HL-60 (cell line): ENCODE data around the gene FBXW5.

Experiments used
- POLR2AphosphoS5 ChIP-seq: IDR thresholded peaks from 2 replicates; pipeline ENCODE4 v1.6.1; 2012; ENCODE audit warnings: low read depth
- SPI1 ChIP-seq: IDR thresholded peaks from 2 replicates; pipeline ENCODE4 v1.6.1; 2012; ENCODE audit warnings: low read depth, mild to moderate bottlenecking, borderline replicate concordance
- TF ChIP-seq, protein P1 (sequence below): IDR thresholded peaks from one replicate; pipeline ENCODE4 v1.5.1; 2011; ENCODE audit warnings: low read length, control low read depth, inconsistent platforms; ENCODE audit not compliant: insufficient read depth
- TF ChIP-seq, protein P2 (sequence below): IDR thresholded peaks from 2 replicates; pipeline ENCODE4 v1.6.1; 2012; ENCODE audit warnings: low read depth; ENCODE audit not compliant: insufficient replicate concordance

DNA sequence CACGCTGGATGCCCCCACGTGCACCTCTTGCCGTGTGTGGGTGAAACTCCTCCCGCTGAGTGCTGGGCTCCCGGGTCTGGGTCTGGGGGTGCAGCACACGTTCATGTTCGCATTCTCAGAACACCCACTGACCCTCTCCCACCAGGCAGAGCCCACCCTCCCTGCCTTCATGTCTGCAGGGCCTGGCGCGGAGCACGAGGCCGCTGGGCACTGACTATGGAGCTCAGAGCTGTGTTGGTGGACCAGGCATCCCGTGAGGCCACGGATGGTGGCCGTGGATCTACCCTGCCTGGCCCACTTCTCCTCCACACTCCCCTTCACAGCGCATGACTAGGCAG is 16.4 kb upstream of the FBXW5 start:
- TF ChIP-seq POLR2AphosphoS5 (no peak), SPI1 (no peak)
- TF ChIP-seq, protein P1, sequence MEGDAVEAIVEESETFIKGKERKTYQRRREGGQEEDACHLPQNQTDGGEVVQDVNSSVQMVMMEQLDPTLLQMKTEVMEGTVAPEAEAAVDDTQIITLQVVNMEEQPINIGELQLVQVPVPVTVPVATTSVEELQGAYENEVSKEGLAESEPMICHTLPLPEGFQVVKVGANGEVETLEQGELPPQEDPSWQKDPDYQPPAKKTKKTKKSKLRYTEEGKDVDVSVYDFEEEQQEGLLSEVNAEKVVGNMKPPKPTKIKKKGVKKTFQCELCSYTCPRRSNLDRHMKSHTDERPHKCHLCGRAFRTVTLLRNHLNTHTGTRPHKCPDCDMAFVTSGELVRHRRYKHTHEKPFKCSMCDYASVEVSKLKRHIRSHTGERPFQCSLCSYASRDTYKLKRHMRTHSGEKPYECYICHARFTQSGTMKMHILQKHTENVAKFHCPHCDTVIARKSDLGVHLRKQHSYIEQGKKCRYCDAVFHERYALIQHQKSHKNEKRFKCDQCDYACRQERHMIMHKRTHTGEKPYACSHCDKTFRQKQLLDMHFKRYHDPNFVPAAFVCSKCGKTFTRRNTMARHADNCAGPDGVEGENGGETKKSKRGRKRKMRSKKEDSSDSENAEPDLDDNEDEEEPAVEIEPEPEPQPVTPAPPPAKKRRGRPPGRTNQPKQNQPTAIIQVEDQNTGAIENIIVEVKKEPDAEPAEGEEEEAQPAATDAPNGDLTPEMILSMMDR: no peak
- TF ChIP-seq, protein P2, sequence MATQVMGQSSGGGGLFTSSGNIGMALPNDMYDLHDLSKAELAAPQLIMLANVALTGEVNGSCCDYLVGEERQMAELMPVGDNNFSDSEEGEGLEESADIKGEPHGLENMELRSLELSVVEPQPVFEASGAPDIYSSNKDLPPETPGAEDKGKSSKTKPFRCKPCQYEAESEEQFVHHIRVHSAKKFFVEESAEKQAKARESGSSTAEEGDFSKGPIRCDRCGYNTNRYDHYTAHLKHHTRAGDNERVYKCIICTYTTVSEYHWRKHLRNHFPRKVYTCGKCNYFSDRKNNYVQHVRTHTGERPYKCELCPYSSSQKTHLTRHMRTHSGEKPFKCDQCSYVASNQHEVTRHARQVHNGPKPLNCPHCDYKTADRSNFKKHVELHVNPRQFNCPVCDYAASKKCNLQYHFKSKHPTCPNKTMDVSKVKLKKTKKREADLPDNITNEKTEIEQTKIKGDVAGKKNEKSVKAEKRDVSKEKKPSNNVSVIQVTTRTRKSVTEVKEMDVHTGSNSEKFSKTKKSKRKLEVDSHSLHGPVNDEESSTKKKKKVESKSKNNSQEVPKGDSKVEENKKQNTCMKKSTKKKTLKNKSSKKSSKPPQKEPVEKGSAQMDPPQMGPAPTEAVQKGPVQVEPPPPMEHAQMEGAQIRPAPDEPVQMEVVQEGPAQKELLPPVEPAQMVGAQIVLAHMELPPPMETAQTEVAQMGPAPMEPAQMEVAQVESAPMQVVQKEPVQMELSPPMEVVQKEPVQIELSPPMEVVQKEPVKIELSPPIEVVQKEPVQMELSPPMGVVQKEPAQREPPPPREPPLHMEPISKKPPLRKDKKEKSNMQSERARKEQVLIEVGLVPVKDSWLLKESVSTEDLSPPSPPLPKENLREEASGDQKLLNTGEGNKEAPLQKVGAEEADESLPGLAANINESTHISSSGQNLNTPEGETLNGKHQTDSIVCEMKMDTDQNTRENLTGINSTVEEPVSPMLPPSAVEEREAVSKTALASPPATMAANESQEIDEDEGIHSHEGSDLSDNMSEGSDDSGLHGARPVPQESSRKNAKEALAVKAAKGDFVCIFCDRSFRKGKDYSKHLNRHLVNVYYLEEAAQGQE: no peak
